RWPE2 (cell line): Measurements from ENCODE around the gene MAX.

Experiments
- ATAC-seq: fragments of 200-7000 bp; cut with Tn5 transposase; 3 replicates; pipeline ENCODE4 v1.9.1; 2021; ENCODE audit warnings: low read depth
- DNase-seq: peaks from one replicate; pipeline ENCODE4 v3.0.0-alpha.2; 2020; ENCODE audit warnings: low spot score
- H3K27ac ChIP-seq: fragments of 450-650 bp; 2 replicates; pipeline ENCODE4 v1.5.1; 2017; ENCODE audit warnings: mild to moderate bottlenecking; ENCODE audit not compliant: poor library complexity, severe bottlenecking
- H3K27me3 ChIP-seq: fragments of 250-450 bp; sonication (Bioruptor Pico); 2 replicates; pipeline ENCODE4 v1.5.1; 2021; ENCODE audit warnings: mild to moderate bottlenecking, moderate library complexity; ENCODE audit not compliant: insufficient read depth, poor library complexity, severe bottlenecking
- H3K36me3 ChIP-seq: fragments of 250-450 bp; sonication (Bioruptor Pico); 2 replicates; pipeline ENCODE4 v1.5.1; 2020; ENCODE audit warnings: low read depth, mild to moderate bottlenecking, moderate library complexity
- H3K4me1 ChIP-seq: fragments of 250-450 bp; sonication (Bioruptor Pico); 2 replicates; pipeline ENCODE4 v1.5.1; 2021; ENCODE audit warnings: mild to moderate bottlenecking, moderate library complexity; ENCODE audit not compliant: insufficient read depth, poor library complexity, severe bottlenecking
- H3K4me3 ChIP-seq: fragments of 250-450 bp; sonication (Bioruptor Pico); 2 replicates; pipeline ENCODE4 v1.5.1; 2021; ENCODE audit warnings: mild to moderate bottlenecking, moderate library complexity; ENCODE audit not compliant: severe bottlenecking
- H3K9me3 ChIP-seq: fragments of 250-450 bp; sonication (Bioruptor Pico); 2 replicates; pipeline ENCODE4 v1.5.1; 2021; ENCODE audit warnings: mild to moderate bottlenecking, moderate library complexity; ENCODE audit not compliant: severe bottlenecking
- CTCF ChIP-seq: fragments of 450-650 bp; IDR thresholded peaks from one replicate; pipeline ENCODE4 v1.5.1; 2017; ENCODE audit warnings: mild to moderate bottlenecking, moderate library complexity; ENCODE audit not compliant: poor library complexity, severe bottlenecking

The MAX gene

GRCh38 chr14:65080960-65081747 is 21.2 kb downstream of the MAX start:
- Histone ChIP-seq H3K4me3 (no peak overlapping the region), H3K4me1 (no peaks in the 10 kb centered on the region), H3K9me3 (no peaks in the 10 kb centered on the region), H3K27me3 (no peaks in the 10 kb centered on the region), H3K27ac (no peak overlapping the region), H3K36me3 (peaks cover 91% of the 10 kb centered on the region)
- no peak for TF ChIP-seq CTCF
- DNase-seq: no peak
- no peak for ATAC-seq

GRCh38 chr14:65079768-65080167 is 22.5 kb downstream of the MAX start:
- TF ChIP-seq CTCF: no peak
- no peaks in the 10 kb centered on the region for H3K27me3 ChIP-seq
- H3K27ac ChIP-seq: no peak overlapping the region
- H3K36me3 ChIP-seq: peaks cover 90% of the 10 kb centered on the region
- no peak for DNase-seq
- no peaks in the 10 kb centered on the region for H3K4me1 ChIP-seq
- ATAC-seq: no peak
- H3K9me3 ChIP-seq: no peaks in the 10 kb centered on the region
- no peak overlapping the region for H3K4me3 ChIP-seq

- no peak overlapping the region for H3K4me3 ChIP-seq
- peaks cover 85% of the 10 kb centered on the region for H3K36me3 ChIP-seq
- DNase-seq (no peak), ATAC-seq (no peak)
- TF ChIP-seq CTCF: no peak
- H3K4me1 ChIP-seq: no peaks in the 10 kb centered on the region
- H3K27me3 ChIP-seq: no peaks in the 10 kb centered on the region
- H3K27ac ChIP-seq: no peak overlapping the region
- no peaks in the 10 kb centered on the region for H3K9me3 ChIP-seq
Measured at GRCh38 chr14:65079201-65079600, 23.1 kb downstream of the MAX start.

GRCh38 chr14:65077318-65077717 is 25.0 kb downstream of the MAX start:
- Histone ChIP-seq H3K4me1 (no peaks in the 10 kb centered on the region), H3K9me3 (no peaks in the 10 kb centered on the region), H3K36me3 (peaks cover 72% of the 10 kb centered on the region), H3K27me3 (no peaks in the 10 kb centered on the region), H3K4me3 (no peak overlapping the region), H3K27ac (no peak overlapping the region)
- DNase-seq (no peak), ATAC-seq (no peak)
- TF ChIP-seq CTCF: no peak

GRCh38 chr14:65075628-65076325 is 26.5 kb downstream of the MAX start:
- H3K4me1 ChIP-seq: peaks cover 6% of the 10 kb centered on the region
- no peaks in the 10 kb centered on the region for H3K9me3 ChIP-seq
- DNase-seq (no peak), ATAC-seq (no peak)
- H3K27me3 ChIP-seq: no peaks in the 10 kb centered on the region
- H3K27ac ChIP-seq: no peak overlapping the region
- TF ChIP-seq CTCF: no peak
- H3K4me3 ChIP-seq: no peak overlapping the region
- peaks cover 57% of the 10 kb centered on the region for H3K36me3 ChIP-seq
